SKM-1 (cell line): ENCODE results near the gene ANKH.
"Not testable (repeated sequence)": the region's sequence is repeated elsewhere in the genome, so short reads cannot be mapped to it uniquely, and the experiment has no call there.

Source experiments
- DNase-seq: peaks from one replicate; lab custom pipeline; 2025; ENCODE audit not compliant: unreplicated experiment; lab: John Stamatoyannopoulos, UW

Gene ANKH

GRCh38 chr5:14859150-14859549 is 12.4 kb downstream of the ANKH start:
- DNase-seq = no peak

GRCh38 chr5:14855366-14855765 is 16.2 kb downstream of the ANKH start:
- no peak for DNase-seq

- no peak for DNase-seq
Measured at GRCh38 chr5:14854799-14855198, 16.8 kb downstream of the ANKH start.

GRCh38 chr5:14853685-14854084 is 17.9 kb downstream of the ANKH start:
- DNase-seq = no peak

- no peak for DNase-seq
Measured at GRCh38 chr5:14852779-14853178, 18.8 kb downstream of the ANKH start.

GRCh38 chr5:14851999-14852526 is 19.5 kb downstream of the ANKH start:
- DNase-seq = no peak

- DNase-seq = no peak
Measured at GRCh38 chr5:14851597-14851996, 20.0 kb downstream of the ANKH start.

GRCh38 chr5:14851050-14851419 is 20.5 kb downstream of the ANKH start:
- DNase-seq = no peak

- no peak for DNase-seq
Measured at GRCh38 chr5:14850419-14851049, 21.0 kb downstream of the ANKH start.

GRCh38 chr5:14849516-14850294 is 21.9 kb downstream of the ANKH start:
- DNase-seq = no peak

GRCh38 chr5:14848942-14849341 is 22.6 kb downstream of the ANKH start:
- not testable (repeated sequence) for DNase-seq

GRCh38 chr5:14848385-14848784 is 23.2 kb downstream of the ANKH start:
- DNase-seq = no peak

GRCh38 chr5:14847471-14847870 is 24.1 kb downstream of the ANKH start:
- no peak for DNase-seq

GRCh38 chr5:14842117-14842516 is 29.5 kb downstream of the ANKH start:
- DNase-seq = no peak

- no peak for DNase-seq
Measured at GRCh38 chr5:14840624-14841023, 31.0 kb downstream of the ANKH start.

- no peak for DNase-seq
Measured at GRCh38 chr5:14838396-14839319, 32.9 kb downstream of the ANKH start.

GRCh38 chr5:14837423-14838122 is 34.0 kb downstream of the ANKH start:
- not testable (repeated sequence) for DNase-seq

- DNase-seq = no peak
Measured at GRCh38 chr5:14834584-14835550, 36.7 kb downstream of the ANKH start.

- DNase-seq = no peak
Measured at GRCh38 chr5:14834062-14834461, 37.5 kb downstream of the ANKH start.

GRCh38 chr5:14831006-14831338 is 40.6 kb downstream of the ANKH start:
- DNase-seq = no peak
